Measurements from ENCODE around the gene TBL1X.

Gene TBL1X

DNA sequence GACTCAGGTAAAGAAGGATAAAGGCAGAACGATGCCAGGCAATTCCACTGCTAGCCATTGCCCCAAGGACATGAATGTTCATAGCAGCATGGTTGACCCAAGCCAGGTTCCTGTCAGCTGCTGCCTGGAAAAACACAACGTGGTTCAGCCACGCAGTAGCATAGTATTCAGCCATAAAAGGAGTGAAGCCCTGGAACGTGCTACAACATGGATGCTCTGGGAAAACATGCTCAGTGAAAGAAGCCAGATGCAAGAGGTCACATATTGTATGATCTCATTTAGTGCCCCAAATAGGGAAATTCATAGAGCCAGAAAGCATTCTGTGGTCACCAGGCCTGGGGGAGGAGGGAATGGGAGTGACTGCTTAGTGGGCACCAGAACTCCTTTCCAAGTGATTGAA lies 170.9 kb downstream of the TBL1X start:
- no peak for DNase-seq

DNA sequence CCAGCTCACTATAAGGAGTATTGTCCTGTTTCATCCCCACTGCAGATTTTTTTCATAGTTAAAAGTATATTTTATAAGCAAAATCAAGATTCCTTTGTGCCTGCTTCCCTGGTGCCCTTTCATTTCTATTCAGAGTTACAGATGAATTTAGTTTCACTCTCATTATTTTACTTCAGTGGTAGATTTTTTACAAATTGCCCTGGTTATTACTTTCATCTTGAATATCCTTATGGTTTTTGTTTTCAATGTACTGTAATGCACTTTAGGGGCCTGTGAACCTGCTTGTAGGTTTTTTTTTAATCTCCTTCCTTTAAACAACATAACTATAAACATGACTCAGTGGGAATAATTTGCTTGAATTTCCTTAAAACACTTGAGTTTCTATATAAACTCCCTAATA lies 174.0 kb downstream of the TBL1X start:
- no peak for DNase-seq

DNA sequence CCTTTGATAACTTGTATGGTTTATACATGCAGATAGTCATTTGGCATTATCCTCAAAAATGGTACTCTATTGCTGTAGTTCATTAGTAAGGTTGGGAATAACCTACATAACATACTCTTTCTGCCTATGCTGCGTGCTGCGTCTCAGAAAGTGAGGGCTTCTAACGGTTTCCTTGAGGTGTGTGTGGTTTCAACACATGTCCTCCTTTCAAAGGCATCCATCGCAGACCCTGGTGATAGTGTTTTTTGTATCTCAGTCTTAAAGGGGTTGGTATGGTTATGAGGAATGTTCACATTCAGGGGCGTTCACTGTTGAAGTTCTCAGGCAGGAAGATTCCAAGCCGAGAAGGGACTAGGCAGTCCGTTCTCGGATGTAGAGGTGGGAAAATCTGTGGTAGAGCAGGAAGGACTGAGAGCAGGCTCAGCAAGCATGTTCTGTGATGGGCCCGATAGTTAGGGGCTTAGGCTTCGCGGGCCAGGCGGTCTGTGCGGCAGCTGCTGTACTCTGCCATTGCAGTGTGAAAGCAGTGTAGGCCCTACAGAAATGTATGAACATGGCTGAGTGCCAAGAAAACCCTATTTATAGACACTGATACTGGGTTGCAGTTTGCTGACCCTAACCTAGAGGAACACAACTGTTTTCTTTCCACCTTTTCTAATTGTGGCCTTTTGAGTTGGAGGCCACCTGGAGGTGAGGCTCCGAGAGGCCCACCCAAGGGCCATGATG lies 177.6 kb downstream of the TBL1X start:
- no peak for DNase-seq

DNA sequence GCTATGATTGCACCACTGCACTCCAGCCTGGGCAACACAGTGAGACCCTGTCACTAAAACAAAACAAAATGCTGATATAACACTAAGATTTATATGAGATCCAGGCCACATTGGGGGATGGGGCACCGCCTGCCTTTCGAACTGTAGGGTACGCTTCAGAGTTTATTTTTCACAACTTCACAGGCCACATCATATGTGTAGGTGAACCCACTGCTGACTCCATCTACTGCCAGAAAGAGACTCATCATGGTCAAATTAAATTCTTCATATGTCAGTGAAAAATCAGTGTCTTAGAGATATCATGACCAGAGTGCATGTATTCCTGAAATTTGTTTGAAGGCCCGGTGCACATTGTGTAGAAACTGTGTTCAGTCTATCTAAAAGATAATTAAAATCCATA lies 178.9 kb downstream of the TBL1X start:
- no peak for DNase-seq

DNA sequence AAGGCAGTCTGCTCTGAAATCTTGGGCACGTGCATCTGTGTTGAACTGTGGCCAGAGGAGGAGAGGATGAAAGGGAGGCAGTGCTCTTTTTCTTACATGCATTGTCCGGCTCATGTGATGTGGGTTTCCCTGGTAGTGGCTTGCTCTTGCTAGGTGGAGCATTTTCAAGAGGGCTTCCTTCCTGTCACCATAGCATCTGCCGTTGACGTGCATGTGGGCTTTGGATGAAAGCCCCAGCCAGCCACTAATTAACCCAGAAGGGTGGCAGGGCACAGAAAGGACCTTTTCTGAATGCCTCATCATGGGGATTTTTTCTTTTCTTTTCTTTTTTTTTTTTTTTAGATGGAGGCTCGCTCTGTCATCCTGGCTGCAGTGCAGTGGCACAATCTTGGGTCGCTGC lies 179.5 kb downstream of the TBL1X start:
- DNase-seq: peak; percentile 34

DNA sequence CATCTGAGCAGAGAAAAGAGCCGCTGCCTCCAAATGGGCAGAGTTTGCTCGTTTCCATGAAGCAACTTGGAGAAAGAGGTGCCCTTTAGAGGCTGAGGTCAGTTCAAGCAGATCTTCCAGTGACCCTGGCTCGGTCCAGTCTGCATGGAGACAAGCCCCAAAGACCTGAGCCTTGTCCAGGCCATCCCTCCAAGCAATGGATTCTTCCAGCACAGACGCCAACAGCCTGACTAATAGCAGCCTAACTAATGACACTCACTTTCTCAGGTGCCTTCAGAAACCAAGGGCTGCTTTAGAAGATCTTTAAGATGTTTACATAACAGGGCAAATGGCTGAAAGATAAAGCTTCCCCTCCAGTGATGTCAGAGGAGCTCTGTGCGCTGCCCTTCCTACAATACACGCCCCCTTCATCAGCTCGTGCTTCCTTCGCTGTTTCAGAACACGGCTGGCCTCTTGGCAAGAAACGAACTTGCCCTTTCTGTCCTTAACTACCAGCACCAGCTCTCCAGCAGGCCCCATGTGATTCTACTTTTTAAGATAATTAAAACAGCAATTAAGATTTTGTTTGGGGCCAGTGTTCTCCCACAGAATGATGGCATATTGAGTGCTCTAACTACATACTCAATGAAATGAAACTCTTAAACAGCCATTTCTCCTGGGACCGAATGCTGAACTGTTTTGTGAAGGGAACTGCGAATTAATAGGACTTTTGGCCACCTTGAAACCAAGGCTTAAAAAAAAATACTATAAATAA lies 181.8 kb downstream of the TBL1X start:
- no peak for DNase-seq

DNA sequence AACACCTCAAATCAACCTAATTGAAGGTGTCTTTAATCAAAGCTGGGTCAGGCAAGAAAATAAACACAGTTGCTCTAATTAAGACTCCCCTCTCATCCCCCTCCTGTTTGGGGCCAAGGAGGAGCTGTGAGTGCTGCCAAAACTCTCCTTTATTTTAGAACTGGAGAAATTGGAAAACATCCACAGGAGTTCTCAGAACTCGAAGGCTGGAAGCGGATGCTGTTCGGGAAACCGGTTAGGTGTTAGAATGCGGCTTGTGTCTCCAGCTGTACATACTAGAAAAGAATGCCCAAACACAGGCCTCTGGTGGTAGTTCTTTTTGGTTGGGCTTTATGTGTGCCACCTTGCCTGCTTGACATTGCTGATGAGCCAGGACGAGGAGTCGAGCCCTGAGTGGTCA lies 182.6 kb downstream of the TBL1X start:
- DNase-seq: no peak

DNA sequence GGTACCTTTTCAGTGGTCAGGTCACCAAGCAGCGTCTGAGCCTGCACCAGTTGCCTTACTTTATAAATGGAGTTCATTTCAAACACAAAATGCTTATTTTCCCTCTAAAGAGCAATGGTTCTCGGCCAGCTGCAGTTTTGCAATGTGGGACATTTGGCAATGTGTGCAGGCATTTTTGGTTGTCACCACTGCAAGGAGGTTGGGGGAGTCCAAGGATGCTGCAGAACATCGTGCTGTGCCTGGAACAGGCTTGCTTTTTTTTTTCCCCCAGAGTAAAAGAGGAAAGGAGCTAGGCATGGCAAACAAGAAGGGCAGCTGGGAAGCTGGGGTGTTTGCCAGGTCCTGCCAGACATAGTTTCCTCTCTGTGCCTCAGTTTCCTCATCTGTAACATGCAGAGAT lies 185.2 kb downstream of the TBL1X start:
- DNase-seq: no peak

DNA sequence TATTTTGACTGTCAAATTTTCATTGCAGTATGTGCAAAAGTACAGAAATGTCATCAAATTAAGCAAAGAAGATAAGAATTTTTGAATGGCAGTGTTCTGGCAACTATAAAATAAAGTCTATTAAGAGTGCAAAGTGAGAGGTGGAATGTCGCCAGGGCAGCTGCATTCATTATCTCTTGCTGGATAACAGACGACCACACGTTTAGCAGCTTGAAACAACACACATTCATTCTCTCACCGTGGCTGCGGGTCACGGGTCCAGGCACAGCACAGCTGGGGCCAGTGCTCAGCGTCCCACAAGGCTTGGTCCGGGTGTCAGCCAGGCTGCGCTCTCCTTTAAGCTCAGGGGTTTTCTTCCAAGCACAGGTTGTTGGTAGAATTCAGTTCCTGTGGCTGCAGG lies 186.9 kb downstream of the TBL1X start:
- no peak for DNase-seq

DNA sequence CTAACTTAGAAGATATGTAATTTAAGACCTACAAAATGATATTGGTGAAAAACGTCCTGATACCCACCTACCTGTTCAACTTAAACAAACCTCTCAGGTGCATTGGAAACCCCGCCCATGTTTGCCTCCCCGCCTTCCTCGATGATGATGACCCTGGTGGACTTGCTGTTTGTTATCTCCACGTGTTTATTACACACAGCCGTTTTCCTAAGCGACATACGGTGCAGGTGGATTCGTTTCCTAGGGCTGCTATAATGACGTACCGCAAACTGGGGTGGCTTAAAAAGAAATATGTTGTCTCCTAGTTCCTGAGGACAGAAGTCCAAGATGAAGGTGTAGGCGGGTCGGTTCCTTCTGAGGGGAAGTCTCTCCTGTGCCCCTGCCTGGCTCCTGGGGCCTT lies 190.1 kb downstream of the TBL1X start:
- no peak for DNase-seq

DNA sequence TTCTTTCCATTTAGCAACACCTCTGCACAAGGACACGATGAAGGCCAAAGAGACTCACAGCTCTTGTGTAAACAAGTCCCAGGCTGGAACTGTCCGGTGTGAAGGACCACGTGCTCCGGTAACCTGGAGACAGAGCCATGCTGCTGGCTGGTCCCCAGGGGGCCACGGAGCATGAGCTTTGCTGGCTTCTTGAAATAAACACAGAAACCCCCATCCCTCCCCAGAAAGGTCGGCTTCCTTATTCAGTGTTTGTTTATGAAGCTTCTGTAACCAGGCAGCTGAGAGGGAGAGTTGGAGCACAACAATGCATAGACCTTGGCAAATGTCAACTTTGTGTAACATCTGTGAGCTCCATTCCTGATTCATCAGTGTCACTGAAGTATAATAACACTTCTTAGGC lies 191.4 kb downstream of the TBL1X start:
- no peak for DNase-seq

DNA sequence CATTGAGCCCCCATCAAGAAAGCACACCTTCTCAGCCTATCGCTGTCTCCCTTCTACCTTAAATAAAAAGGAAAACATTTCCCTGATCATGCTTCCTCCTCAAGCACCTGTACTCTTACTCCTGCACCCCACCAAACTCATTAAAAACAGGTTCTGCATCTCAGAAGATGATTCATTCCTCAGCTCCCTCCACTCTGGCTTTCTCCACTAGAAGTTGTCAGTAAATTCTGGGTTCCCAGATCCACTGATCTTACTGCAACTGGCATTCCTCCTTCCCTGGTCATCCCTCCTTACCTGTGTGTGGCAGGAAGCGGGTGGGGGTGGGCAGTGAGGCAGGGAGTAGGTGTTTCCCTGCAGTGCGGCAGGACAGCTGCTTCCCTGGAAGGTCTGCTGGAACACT lies 192.0 kb downstream of the TBL1X start:
- DNase-seq: no peak

DNA sequence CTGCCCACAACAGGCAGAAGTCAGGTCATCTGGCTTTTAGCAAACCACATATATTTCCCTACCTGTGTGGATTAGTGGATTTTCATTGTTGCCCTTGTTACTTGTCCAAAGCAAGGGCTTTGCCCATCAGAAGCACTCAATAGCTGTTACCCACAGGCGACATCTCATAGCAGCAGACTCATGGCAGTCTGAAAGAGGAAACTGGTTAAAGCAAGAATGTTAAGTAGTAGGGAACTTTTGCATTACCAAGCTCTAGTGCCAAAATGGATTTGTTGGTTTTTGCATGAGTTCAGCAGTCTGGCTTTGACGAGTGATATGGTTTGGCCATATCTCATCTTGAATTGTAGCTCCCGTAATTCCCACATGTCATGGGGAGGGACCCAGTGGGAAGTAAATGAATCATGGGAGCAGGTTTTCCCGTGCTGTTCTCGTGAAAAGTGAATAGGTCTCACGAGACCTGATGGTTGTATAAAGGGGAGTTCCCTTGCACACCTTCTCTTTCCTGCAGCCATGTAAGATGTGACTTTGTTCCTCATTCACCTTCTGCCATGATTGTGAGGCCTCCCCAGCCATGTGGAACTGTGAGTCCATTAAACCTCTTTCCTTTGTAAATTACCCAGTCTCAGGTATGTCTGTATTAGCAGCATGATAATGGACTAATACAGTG lies 192.9 kb downstream of the TBL1X start:
- DNase-seq: no peak

DNA sequence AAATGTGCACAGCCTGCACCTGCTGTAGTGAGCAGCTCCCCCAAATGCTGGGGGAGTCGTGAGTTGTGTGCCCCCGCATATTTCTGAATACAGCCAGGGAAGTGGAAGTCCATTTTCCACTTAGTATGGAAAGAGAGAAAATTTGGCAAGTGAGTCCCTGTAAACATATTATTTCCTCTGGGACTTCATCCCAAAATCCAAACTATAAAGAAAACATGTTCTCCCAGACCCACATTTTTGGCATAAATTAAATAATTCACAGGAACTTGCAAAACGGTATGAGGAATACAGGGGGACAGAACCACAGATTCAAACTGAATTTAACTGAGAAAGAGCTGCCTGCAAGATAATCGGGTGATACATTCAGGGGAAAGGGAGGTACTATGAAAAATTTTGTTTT lies 193.6 kb downstream of the TBL1X start:
- DNase-seq: no peak

DNA sequence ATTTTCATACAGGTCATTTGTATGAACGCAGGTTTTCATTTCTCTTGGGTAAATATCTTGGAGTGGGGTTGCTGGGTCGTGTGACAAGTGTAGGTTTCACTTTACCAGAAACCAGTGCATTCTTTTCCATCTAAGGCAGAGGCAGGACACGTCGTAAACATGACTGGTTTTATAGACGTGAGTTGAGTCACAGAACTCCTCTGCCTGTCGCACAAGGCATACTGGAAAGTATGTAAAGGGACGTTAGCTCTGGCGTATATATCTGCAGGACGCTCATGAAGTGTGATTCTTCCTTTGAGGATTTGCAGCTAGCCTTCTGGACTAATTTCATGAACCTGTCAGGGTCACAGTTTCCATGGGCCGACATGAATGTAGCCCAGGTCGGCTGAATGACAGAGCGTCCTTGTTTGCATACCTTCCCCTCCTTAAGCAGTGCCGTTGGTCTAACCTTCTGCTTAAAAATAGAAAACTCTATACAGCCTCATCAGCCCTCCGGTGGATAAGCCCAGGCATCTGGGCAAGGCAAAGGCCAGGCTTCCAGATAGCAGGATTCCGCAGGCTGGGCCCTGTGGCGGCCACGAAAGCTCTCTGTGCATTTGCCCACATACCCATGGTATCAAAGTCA lies 194.8 kb downstream of the TBL1X start:
- no peak for DNase-seq

DNA sequence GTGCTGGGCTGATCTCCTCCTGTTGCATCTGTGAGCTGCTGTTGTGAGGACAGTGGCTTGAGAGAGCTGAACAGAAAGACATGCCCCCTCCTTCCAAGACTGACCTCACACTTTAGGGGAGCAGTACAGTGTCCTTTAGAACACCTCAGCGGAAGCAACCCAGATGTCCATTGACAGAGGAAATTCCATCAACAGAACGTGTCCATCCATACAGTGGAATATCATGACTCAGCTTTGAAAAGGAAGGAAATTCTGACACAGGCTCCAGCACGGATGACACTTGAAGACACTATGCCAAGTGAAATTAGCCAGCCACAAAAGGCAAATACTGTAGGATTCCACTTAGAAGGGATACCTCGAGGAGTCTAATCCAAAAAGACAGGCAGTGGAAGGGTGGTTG lies 197.3 kb downstream of the TBL1X start:
- no peak for DNase-seq

DNA sequence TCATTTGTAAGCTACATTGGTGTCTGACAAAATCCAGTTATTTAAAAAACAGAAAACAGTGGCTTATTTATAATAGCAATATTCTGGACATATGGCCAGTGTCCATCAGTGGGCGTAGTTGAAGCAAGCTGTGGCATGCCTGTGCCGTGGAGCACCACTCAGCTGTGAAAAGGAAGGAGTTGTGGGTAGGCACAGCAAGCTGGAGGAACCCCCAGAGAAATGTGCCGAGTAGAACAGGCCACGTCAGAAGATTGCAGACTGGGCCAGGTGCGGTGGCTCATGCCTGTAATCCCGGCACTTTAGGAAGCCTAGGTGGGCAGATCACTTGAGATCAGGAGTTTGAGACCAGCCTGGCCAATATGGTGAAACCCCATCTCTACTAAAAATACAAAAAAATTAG lies 198.4 kb downstream of the TBL1X start:
- DNase-seq: no peak

DNA sequence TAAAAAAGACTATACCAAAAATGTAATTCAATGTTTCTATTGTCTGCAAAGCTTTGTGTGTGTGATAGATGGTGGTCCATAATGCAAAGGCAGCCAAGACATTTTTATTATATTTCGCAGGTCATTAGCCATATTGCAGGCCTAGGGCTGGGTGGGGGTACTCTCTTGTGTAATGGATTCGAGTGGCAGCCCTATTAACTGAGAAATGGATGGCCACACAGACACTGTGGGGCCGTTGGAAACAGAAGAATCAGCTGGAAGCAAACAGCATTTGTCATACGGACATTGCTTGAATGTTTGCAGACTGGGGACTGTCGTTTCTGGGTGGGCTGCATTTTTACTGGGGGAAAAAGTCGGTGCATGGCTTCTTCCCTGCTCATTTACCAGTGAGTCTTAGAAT lies 199.4 kb downstream of the TBL1X start:
- DNase-seq: no peak

DNA sequence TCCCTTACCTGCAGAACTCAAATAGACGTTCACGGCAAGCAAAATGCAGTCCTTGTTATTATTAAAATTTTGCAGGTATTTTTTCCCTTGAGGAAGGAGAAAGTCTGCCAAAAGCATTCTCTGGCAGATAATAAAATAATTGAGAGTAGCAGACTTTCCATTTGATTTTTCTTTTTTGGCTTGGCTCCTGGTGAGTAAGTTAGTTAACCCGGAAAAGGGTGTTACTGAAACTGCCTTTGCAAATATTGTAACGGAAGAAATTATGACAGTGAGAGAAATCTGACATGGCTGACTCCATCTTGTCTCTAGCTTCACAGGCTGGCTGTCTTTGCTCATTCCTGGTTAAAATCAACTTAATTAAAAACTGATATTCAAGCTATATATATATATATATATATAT lies 200.3 kb downstream of the TBL1X start:
- no peak for DNase-seq

DNA sequence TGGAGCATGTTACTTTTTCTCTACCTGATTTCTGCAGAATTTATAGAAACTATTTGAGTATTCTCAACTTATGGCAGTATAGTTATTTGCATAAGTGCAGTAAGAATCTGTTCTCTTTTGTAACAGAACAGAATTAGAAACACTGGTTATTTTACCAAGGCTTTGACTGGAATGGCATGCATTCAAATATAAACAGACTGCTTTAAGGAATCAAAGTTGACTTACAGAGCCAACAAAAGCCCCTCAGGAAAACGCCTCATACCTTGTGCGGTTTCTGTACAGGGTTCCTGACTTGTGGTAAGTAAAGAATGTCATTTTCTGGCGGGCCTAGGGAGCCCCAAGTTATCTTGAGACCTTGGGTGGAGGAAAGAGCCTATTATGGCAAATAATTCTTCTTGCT lies 203.7 kb downstream of the TBL1X start:
- no peak for DNase-seq

DNA sequence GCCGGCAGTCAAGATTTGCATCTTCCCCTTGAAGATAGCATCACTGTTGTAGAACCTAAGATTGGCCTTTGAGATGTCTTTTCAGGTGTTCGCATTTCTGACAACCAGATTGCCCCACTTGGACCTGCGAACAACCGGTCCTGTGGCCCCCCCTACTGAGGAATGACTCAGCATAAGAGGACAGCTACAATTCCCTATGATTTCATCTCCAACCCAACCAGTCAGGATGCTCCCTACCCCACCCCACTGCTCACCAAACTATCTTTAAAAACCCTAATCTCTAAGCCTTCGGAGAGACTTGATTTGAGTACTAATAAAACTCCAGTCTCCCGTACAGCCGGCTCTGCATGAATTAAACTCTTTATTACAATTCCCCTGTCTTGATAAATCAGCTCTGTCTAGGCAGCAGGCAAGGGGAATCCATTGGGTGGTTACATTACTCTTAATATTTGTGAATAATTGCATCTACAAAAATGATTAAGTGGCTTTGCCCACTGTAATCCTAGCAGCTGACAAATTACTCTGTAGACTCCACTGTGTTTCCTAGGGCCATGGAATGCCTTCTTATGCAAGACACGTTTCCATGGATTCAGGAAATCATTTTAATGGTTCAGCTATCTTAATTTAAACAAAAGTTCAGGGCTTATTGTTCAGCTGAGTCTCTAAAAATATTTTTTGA lies 205.4 kb downstream of the TBL1X start:
- DNase-seq: no peak

DNA sequence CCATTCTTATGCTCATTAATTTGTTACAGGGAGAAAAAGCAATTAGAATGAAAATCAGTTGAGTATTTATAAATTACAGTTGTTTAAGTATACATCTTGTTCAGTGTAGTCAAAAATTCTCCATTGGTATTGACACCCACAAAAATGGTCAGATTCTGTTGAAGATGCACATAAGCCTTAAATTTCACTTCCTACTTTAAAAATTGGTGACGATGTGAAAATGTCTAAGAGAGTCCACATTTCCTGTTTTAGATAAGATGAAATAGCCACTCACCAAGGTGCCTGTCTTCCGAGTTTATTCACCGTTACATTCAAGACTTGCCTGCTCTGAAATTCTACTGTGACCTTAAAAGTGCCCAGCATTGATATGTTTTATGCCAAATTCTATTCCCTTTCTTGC lies 207.1 kb downstream of the TBL1X start:
- no peak for DNase-seq

DNA sequence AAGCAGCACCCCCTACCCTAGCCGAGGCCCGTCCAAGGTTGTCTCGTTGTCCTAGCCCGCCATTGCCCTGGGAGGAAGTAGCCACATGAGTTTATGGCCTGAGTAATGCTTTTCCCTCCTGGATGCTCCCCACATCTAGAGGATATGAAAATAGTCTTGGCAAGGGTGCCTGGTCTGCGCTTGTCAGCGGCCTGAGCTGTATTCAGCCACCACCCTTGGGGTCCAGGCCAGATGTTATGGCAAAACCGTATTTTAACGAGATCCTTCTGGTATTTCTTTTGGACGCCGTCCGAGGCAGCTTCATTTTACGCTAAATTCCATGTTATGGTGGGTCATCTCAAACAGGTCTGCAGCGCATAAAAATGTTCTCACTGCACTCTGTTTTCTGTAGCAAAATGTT lies 211.4 kb downstream of the TBL1X start:
- DNase-seq: no peak

Data from activated T-cell treated with anti-CD3 and anti-CD28 coated beads, Interleukin-2, amount 50 U/mL, for 1 hour (primary cell).